Osteoblast (primary cell): ENCODE data around the gene CYSTM1. TPM values are rescaled to one million over a fixed set of nuclear protein-coding genes. Genes with fewer than 3 reads are reported as not detected.
A peak's percentile ranks its signal among the peaks of the same experiment; 100 is the strongest.

Source experiments
- DNase-seq: peaks from one replicate; pipeline ENCODE4 v3.0.0; 2011; ENCODE audit warnings: low spot score, mixed read lengths; ENCODE audit not compliant: insufficient read length; ENCODE audit errors: missing footprints
- H2AFZ ChIP-seq: 2 replicates; pipeline ENCODE4 v1.6.0; 2011; ENCODE audit warnings: mild to moderate bottlenecking, low read length
- H3K27ac ChIP-seq: 2 replicates; pipeline ENCODE4 v1.5.1; 2011; ENCODE audit warnings: mild to moderate bottlenecking, low read depth, low read length, moderate library complexity
- H3K27me3 ChIP-seq: 2 replicates; pipeline ENCODE4 v1.6.0; 2012; ENCODE audit warnings: mild to moderate bottlenecking, control low read depth, inconsistent platforms, low read length, moderate library complexity; ENCODE audit not compliant: insufficient read depth
- H3K36me3 ChIP-seq: 2 replicates; pipeline ENCODE4 v1.5.1; 2011; ENCODE audit warnings: mild to moderate bottlenecking, low read length, control low read depth, moderate library complexity; ENCODE audit not compliant: insufficient read depth
- H3K4me1 ChIP-seq: 2 replicates; pipeline ENCODE4 v1.5.1; 2011; ENCODE audit warnings: mild to moderate bottlenecking, low read length, control low read depth, moderate library complexity; ENCODE audit not compliant: insufficient read depth
- H3K4me2 ChIP-seq: 2 replicates; pipeline ENCODE4 v1.6.0; 2011; ENCODE audit warnings: mild to moderate bottlenecking, low read length; ENCODE audit not compliant: insufficient read depth
- H3K4me3 ChIP-seq: fragments of 200-600 bp; sonication (generic); 3 replicates; pipeline ENCODE4 v1.5.1; 2012; ENCODE audit warnings: mild to moderate bottlenecking, low read length, inconsistent platforms; ENCODE audit not compliant: insufficient read depth
- H3K79me2 ChIP-seq: 2 replicates; pipeline ENCODE4 v1.6.0; 2012; ENCODE audit warnings: mild to moderate bottlenecking, low read length, control low read depth, inconsistent platforms; ENCODE audit not compliant: insufficient read depth
- H3K9me3 ChIP-seq: 2 replicates; pipeline ENCODE4 v1.5.1; 2011; ENCODE audit warnings: low read depth, low read length, control low read depth
- H4K20me1 ChIP-seq: 2 replicates; pipeline ENCODE4 v1.6.0; 2012; ENCODE audit warnings: mild to moderate bottlenecking, low read length, control low read depth; ENCODE audit not compliant: insufficient read depth
- total RNA-seq: library from RNA; depleted of rRNA; stranded (reverse); fragments of >200 nt; gene quantifications from 2 replicates; pipeline ENCODE4 v1.2.3, GENCODE V29; 2012
- TF ChIP-seq, protein P1 (sequence below): IDR thresholded peaks from 2 replicates; pipeline ENCODE4 v1.5.1; 2011; ENCODE audit warnings: mild to moderate bottlenecking, low read depth, low read length, moderate library complexity; ENCODE audit errors: extremely low read depth

The CYSTM1 gene
- total RNA-seq, 1 donor = 27.9 TPM

DNA sequence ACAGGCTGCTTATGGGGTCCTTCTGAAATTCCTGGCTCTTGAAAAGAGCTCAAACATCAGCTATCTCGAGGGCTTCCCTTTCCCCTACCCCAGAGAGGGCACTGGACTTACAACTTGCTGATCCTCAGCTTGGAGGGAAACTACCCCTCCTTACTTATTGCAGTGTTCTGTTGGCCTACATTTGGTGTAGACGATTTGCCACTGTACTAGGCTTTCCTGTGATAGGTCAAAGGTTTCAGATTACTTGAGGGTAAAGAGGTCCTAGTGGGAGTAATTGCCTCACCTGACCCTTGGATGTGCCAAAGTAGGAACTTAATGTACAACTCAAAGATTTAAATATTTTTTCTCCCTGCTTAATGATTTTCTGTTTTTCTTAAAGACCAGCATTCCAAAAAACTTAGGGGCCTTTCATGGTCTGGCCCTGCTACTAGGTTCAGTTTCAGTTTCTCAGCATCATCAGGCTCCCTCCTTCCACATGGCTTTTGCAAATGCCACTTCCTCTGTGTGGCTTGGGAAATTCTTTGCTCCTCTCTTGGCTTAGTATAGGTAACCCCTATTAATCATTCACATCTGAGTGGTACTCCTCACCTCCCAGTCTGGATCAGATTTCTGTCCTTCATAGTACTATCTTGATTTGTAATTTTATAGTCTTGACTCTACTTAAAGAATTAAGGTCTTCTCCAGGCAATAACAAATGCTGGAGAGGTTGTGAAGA lies 32.4 kb downstream of the CYSTM1 start:
- Histone ChIP-seq H3K4me3 (no peak overlapping the region), H3K27me3 (no peaks in the 10 kb centered on the region), H3K4me1 (peaks cover 9% of the 10 kb centered on the region), H3K36me3 (no peaks in the 10 kb centered on the region), H3K9me3 (no peaks in the 10 kb centered on the region), H3K79me2 (peaks cover 6% of the 10 kb centered on the region), H3K4me2 (no peak overlapping the region), H3K27ac (no peak overlapping the region), H2AFZ (no peak overlapping the region), H4K20me1 (no peaks in the 10 kb centered on the region)
- TF ChIP-seq, protein P1, sequence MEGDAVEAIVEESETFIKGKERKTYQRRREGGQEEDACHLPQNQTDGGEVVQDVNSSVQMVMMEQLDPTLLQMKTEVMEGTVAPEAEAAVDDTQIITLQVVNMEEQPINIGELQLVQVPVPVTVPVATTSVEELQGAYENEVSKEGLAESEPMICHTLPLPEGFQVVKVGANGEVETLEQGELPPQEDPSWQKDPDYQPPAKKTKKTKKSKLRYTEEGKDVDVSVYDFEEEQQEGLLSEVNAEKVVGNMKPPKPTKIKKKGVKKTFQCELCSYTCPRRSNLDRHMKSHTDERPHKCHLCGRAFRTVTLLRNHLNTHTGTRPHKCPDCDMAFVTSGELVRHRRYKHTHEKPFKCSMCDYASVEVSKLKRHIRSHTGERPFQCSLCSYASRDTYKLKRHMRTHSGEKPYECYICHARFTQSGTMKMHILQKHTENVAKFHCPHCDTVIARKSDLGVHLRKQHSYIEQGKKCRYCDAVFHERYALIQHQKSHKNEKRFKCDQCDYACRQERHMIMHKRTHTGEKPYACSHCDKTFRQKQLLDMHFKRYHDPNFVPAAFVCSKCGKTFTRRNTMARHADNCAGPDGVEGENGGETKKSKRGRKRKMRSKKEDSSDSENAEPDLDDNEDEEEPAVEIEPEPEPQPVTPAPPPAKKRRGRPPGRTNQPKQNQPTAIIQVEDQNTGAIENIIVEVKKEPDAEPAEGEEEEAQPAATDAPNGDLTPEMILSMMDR = no peak
- no peak for DNase-seq

DNA sequence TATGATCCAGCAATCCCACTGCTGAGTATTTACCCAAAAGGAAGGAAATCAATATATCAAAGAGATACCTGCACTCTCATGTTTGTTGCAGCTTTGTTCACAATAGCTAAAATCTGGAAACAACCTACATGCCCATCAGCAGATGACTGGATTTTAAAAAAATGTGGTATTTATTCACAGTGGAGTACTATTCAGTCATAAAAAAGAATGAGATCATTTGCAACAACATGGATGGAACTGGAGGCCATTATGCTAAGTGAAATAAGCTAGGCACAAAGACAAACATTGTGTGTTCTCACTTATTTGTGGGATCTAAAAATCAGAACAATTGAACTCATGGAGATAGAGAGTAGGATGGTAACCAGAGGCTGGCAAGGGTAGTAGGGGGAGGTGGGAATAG lies 33.1 kb downstream of the CYSTM1 start:
- TF ChIP-seq, protein P1 = no peak
- Histone ChIP-seq H3K4me1 (peaks cover 9% of the 10 kb centered on the region), H3K79me2 (peaks cover 6% of the 10 kb centered on the region), H3K4me2 (no peak overlapping the region), H3K36me3 (no peaks in the 10 kb centered on the region), H3K4me3 (no peak overlapping the region), H3K9me3 (no peaks in the 10 kb centered on the region), H3K27ac (no peak overlapping the region), H4K20me1 (no peaks in the 10 kb centered on the region), H2AFZ (no peak overlapping the region), H3K27me3 (no peaks in the 10 kb centered on the region)
- no peak for DNase-seq

GRCh38 chr5:140213370-140213983 lies 38.5 kb downstream of the CYSTM1 start:
- Histone ChIP-seq H3K4me2 (no peak overlapping the region), H3K4me3 (no peak overlapping the region), H2AFZ (no peak overlapping the region), H3K79me2 (peaks cover 9% of the 10 kb centered on the region), H4K20me1 (peaks cover 26% of the 10 kb centered on the region), H3K27ac (no peak overlapping the region), H3K4me1 (peaks cover 8% of the 10 kb centered on the region), H3K36me3 (no peaks in the 10 kb centered on the region), H3K9me3 (no peaks in the 10 kb centered on the region), H3K27me3 (no peaks in the 10 kb centered on the region)
- TF ChIP-seq, protein P1 = no peak
- DNase-seq = no peak

- H3K4me3 ChIP-seq = no peak overlapping the region
- H2AFZ ChIP-seq = no peak overlapping the region
- peaks cover 13% of the 10 kb centered on the region for H3K4me1 ChIP-seq
- H3K4me2 ChIP-seq = no peak overlapping the region
- no peaks in the 10 kb centered on the region for H3K27me3 ChIP-seq
- H4K20me1 ChIP-seq = peaks cover 26% of the 10 kb centered on the region
- peaks cover 17% of the 10 kb centered on the region for H3K79me2 ChIP-seq
- H3K9me3 ChIP-seq = no peaks in the 10 kb centered on the region
- TF ChIP-seq, protein P1 = no peak
- H3K27ac ChIP-seq = no peak overlapping the region
- DNase-seq = peak; percentile 51
- H3K36me3 ChIP-seq = no peaks in the 10 kb centered on the region
These were observed 39.8 kb downstream of the CYSTM1 start for GRCh38 chr5:140214831-140215230.
